ENCODE results near the gene MYO3B. TPM values are rescaled to one million over a fixed set of nuclear protein-coding genes. Genes with fewer than 3 reads are reported as not detected.

Gene MYO3B
- total RNA-seq, 1 donor from 2014 or later: not detected

GRCh38 chr2:170147576-170147975 is 30.4 kb upstream of the MYO3B start:
- ATAC-seq: no peak
- Histone ChIP-seq H3K4me1 (no peaks in the 10 kb centered on the region), H3K27ac (no peak overlapping the region), H3K27me3 (ENCODE audit: low read depth) (no peaks in the 10 kb centered on the region), H3K4me3 (no peak overlapping the region), H3K9me3 (no peaks in the 10 kb centered on the region), H3K36me3 (no peaks in the 10 kb centered on the region)
- TF ChIP-seq CTCF (IDR thresholded peaks at IDR 0.05): no peak
- no peak for DNase-seq
- intact Hi-C loops (cut with DNase I): no loop called here

DNA sequence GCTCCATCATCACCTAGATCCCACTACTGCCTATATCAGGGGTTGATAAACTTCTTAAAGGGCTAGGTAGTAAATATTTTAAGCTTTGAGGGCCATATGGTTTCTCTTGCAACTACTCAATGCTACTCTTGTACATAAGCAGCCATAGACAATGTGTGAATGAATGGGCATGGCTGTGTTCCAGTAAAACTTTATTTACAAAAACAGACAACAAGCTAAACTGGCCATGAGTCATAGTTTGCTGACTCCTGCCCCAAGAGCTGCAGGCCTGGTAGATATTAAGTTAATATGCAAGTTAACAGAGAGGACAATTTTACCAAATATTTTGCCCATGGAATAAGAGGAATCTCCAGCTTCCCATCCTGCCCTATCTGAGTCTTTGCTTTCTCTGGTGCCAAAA is 29.8 kb upstream of the MYO3B start:
- Histone ChIP-seq H3K27me3 (ENCODE audit: low read depth) (no peaks in the 10 kb centered on the region), H3K9me3 (no peaks in the 10 kb centered on the region), H3K36me3 (no peaks in the 10 kb centered on the region), H3K4me3 (no peak overlapping the region), H3K27ac (no peak overlapping the region), H3K4me1 (no peaks in the 10 kb centered on the region)
- no peak for DNase-seq
- TF ChIP-seq CTCF (IDR thresholded peaks at IDR 0.05): no peak
- no peak for ATAC-seq
- intact Hi-C loops (cut with DNase I): no loop called here

- DNase-seq (no peak), ATAC-seq (no peak)
- no peak overlapping the region for H3K4me3 ChIP-seq
- intact Hi-C loops (cut with DNase I): no loop called here
- no peaks in the 10 kb centered on the region for H3K36me3 ChIP-seq
- H3K4me1 ChIP-seq: peaks cover 5% of the 10 kb centered on the region
- no peak overlapping the region for H3K27ac ChIP-seq
- H3K27me3 ChIP-seq (ENCODE audit: low read depth): no peaks in the 10 kb centered on the region
- H3K9me3 ChIP-seq: no peaks in the 10 kb centered on the region
- no peak for TF ChIP-seq CTCF (IDR thresholded peaks at IDR 0.05)
These were observed 25.5 kb upstream of the MYO3B start for GRCh38 chr2:170152421-170152820.

DNA sequence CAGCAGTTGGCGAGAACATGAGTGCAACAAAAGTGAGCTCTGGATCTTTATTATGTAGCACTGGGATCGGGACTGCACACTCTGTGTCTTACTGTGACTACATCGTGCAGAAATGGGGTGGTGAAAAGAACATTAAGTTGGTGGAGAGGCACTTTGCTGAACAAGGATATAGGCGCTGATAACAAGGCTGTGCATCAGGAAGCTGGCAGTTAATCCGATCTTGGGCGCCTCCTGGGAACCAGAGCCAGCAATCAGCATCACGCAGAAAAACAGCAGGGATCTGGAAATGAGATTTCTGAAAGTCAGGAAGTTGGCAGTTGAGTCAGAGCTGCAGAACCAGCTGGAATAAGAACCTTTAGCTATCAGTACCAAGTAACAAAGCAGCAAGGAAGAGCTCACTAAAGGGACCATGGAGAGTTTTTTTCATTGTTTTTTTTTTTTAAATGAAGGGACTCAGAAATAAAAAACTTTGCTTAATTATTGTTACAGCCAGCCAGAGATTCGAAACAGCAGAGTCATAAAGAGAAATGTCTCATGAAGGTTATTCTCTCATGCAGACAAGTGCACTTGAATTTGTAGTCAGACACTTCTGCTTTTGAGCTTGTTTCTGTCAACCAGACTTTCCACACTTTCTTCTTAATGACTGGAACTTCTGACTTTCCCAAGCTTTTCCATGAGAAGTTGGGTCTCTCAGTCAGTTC is 22.8 kb upstream of the MYO3B start:
- Histone ChIP-seq H3K27ac (no peak overlapping the region), H3K4me3 (no peak overlapping the region), H3K36me3 (no peaks in the 10 kb centered on the region), H3K9me3 (no peaks in the 10 kb centered on the region), H3K4me1 (peaks cover 5% of the 10 kb centered on the region), H3K27me3 (ENCODE audit: low read depth) (no peaks in the 10 kb centered on the region)
- TF ChIP-seq CTCF (IDR thresholded peaks at IDR 0.05): no peak
- DNase-seq (no peak), ATAC-seq (no peak)
- intact Hi-C loops (cut with DNase I): no loop called here

- peak in 1 of 2 donors; percentile 36 for ATAC-seq
- Histone ChIP-seq H3K27ac (no peak overlapping the region), H3K36me3 (no peaks in the 10 kb centered on the region), H3K9me3 (no peaks in the 10 kb centered on the region), H3K27me3 (ENCODE audit: low read depth) (no peaks in the 10 kb centered on the region), H3K4me1 (peaks cover 5% of the 10 kb centered on the region), H3K4me3 (no peak overlapping the region)
- DNase-seq: no peak
- intact Hi-C loops (cut with DNase I): no loop called here
- no peak for TF ChIP-seq CTCF (IDR thresholded peaks at IDR 0.05)
These were observed 22.2 kb upstream of the MYO3B start for GRCh38 chr2:170155723-170156253.

Data from lower lobe of right lung (tissue), 2 donors.